GM19035 (cell line): Measurements from ENCODE around the gene BBC3.
"Not testable (repeated sequence)": the region's sequence is repeated elsewhere in the genome, so short reads cannot be mapped to it uniquely, and the experiment has no call there.

Experiments used
- ATAC-seq: cut with Tn5 transposase; IDR thresholded peaks from one replicate; pipeline ENCODE4 v1.9.1; 2021; ENCODE audit not compliant: unreplicated experiment

Gene BBC3

GRCh38 chr19:47230921-47231214, at the start of gene BBC3:
Gene BBC3, minus strand, starts transcription at chr19:47231199. Its CDS starts 2,768 bp downstream, at chr19:47228431.
- no peak for ATAC-seq

- no peak for ATAC-seq
Measured at GRCh38 chr19:47280183-47280797, 49.3 kb upstream of the BBC3 start.

GRCh38 chr19:47276513-47276912, 45.5 kb upstream of the BBC3 start:
- not testable (repeated sequence) for ATAC-seq

- no peak for ATAC-seq
Measured at GRCh38 chr19:47275791-47276461, 44.9 kb upstream of the BBC3 start.

GRCh38 chr19:47274891-47275761, 44.1 kb upstream of the BBC3 start:
- peak; percentile 30 for ATAC-seq

GRCh38 chr19:47274071-47274890, 43.3 kb upstream of the BBC3 start, which contains the start of gene INAFM1:
Gene INAFM1, plus strand, starts transcription at chr19:47274885. Its CDS starts 35 bp downstream, at chr19:47274920.
- ATAC-seq, result peak; percentile 58

GRCh38 chr19:47273313-47274070, 42.5 kb upstream of the BBC3 start:
- ATAC-seq, result peak; percentile 56

- no peak for ATAC-seq
Measured at GRCh38 chr19:47272448-47273312, 41.7 kb upstream of the BBC3 start.

GRCh38 chr19:47271949-47272348, 41.0 kb upstream of the BBC3 start:
- no peak for ATAC-seq

- no peak for ATAC-seq
Measured at GRCh38 chr19:47270408-47270807, 39.4 kb upstream of the BBC3 start.

GRCh38 chr19:47269596-47269995, 38.6 kb upstream of the BBC3 start:
- ATAC-seq, result no peak

GRCh38 chr19:47268028-47268427, 37.0 kb upstream of the BBC3 start:
- no peak for ATAC-seq

- ATAC-seq, result no peak
Measured at GRCh38 chr19:47267350-47267759, 36.4 kb upstream of the BBC3 start.

- ATAC-seq, result no peak
Measured at GRCh38 chr19:47266401-47266941, 35.5 kb upstream of the BBC3 start.

- no peak for ATAC-seq
Measured at GRCh38 chr19:47264629-47265028, 33.6 kb upstream of the BBC3 start.

GRCh38 chr19:47261946-47262793, 31.2 kb upstream of the BBC3 start:
- ATAC-seq, result peak; percentile 66

- no peak for ATAC-seq
Measured at GRCh38 chr19:47260476-47260875, 29.5 kb upstream of the BBC3 start.

GRCh38 chr19:47258895-47259555, 28.0 kb upstream of the BBC3 start:
- ATAC-seq, result no peak
